ENCODE data around the gene TGFBR2.
A peak's percentile ranks its signal among the peaks of the same experiment; 100 is the strongest.

DNA sequence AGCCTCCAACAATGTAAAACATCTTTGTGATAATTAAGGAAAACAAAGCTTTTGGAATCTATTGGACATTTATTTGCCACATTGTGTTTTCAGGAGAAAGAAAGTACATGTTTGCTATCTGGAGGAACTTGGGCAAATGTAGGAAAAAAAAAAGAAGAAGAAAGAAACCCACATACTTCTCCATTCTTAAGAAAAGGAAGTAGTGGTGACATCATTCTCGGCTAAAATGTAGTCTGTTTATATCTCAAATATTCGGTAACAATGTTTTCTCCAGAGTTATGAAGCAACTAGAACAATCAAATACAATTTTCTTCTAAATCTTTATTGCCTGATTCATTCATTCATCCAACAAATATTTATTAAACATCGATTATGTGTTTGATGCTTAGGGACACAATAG, 2.3 kb upstream of the TGFBR2 start:
- TF ChIP-seq, protein P1, sequence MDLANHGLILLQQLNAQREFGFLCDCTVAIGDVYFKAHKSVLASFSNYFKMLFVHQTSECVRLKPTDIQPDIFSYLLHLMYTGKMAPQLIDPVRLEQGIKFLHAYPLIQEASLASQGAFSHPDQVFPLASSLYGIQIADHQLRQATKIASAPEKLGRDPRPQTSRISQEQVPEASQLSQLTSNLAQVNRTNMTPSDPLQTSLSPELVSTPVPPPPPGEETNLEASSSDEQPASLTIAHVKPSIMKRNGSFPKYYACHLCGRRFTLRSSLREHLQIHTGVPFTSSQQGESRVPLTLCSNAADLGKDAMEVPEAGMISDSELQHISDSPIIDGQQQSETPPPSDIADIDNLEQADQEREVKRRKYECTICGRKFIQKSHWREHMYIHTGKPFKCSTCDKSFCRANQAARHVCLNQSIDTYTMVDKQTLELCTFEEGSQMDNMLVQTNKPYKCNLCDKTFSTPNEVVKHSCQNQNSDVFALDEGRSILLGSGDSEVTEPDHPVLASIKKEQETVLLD (CRISPR knock-in tag; IDR thresholded peaks at IDR 0.05; ENCODE audit: low read depth): no peak
- TF ChIP-seq ATF7 (IDR thresholded peaks at IDR 0.05): peak; percentile 52; the same call in 1 of the 2 replicates
- no peak for TF ChIP-seq ATF7 (CRISPR knock-in tag; IDR thresholded peaks at IDR 0.05)

Data from HepG2 (cell line).